K562 (cell line): ENCODE results near the gene SH3BP5.

Experiments used
- CREM ChIP-seq: IDR thresholded peaks from 2 replicates; pipeline ENCODE4 v1.6.1; 2014; ENCODE audit warnings: antibody characterized with exemption, low read depth
- KDM1A ChIP-seq, 2 experiments: fragments of 450-650 bp; IDR thresholded peaks; 2 replicates each; pipeline ENCODE4 v1.6.1; 2016; ENCODE audit warnings: mild to moderate bottlenecking in 2 of 2
- NFIX ChIP-seq: fragments of 250-450 bp; sonication (Bioruptor Pico); IDR thresholded peaks from 2 replicates; pipeline ENCODE4 v1.4.0; 2020; ENCODE audit warnings: low read depth, mild to moderate bottlenecking, moderate library complexity
- POLR2A ChIP-seq: fragments of 450-650 bp; conservative IDR thresholded peaks from 2 replicates; pipeline ENCODE4 v1.6.1; 2016
- POLR2AphosphoS5 ChIP-seq: IDR thresholded peaks from 2 replicates; pipeline ENCODE4 v1.6.1; 2011; ENCODE audit warnings: mild to moderate bottlenecking, low read depth, low read length, moderate library complexity; ENCODE audit not compliant: control insufficient read depth, insufficient read depth

DNA sequence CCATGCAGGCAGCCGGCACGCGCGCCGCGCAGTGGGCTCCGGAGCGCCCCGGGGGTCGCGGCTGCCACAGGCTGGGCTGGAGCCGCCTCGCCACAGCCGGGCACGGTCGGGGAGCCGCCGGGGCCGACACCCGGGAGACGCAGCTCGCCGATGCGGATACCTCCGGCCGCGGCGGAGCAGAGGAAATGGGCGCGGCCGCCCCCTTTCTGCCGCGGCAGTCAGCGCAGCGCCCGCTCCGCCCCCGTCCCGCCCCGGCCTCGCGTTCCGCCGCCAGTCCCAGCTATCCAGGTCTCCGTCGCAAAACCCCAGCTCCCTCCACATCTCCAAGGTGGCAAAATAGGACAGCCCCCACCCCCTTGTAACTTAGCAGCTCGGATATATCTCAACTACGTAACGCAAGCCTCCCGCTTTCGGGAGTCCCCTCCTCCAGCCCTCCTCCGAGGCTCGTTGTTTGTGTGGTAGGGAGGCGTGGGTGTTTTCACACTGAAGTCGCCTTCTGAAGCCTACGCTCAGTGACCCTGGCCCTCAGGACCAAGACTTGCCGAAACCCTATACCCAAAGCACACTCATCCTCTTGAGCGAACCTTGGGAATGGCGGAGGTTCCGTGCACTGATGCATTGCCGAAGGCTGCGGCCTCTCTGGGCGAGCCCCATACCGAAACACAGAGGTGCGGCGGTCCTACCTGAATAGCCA, at the start of gene SH3BP5:
- TF ChIP-seq KDM1A (IDR thresholded peaks at IDR 0.05) (no peak), NFIX (CRISPR knock-in tag) (no peak), CREM (peak; percentile 33; the same call in 1 of the 2 replicates), POLR2AphosphoS5 (0 out of 2 replicates have a peak, but pooled peaks have one; percentile 26), POLR2A (peak; percentile 54; the same call in 1 of the 2 replicates)
